GM19351 (cell line): ENCODE measurements around the gene PRSS36.
"Not testable (repeated sequence)": the region's sequence is repeated elsewhere in the genome, so short reads cannot be mapped to it uniquely, and the experiment has no call there.

ENCODE experiments used
- ATAC-seq: cut with Tn5 transposase; IDR thresholded peaks from one replicate; pipeline ENCODE4 v1.9.1; 2021; ENCODE audit warnings: mild to moderate bottlenecking, moderate library complexity; ENCODE audit not compliant: unreplicated experiment

The PRSS36 gene

GRCh38 chr16:31184888-31185287 lies 35.0 kb upstream of the PRSS36 start:
- no peak for ATAC-seq

GRCh38 chr16:31183432-31184428 lies 33.9 kb upstream of the PRSS36 start:
- ATAC-seq: no peak

- no peak for ATAC-seq
These were observed 32.5 kb upstream of the PRSS36 start for GRCh38 chr16:31182391-31182790.

GRCh38 chr16:31181102-31181830 lies 31.4 kb upstream of the PRSS36 start:
- ATAC-seq: no peak

- peak; percentile 43 for ATAC-seq
These were observed 30.0 kb upstream of the PRSS36 start, which contains the start of gene FUS for GRCh38 chr16:31179747-31180459. FUS (plus strand) TSS chr16:31180139; CDS start chr16:31180215, 76 bp downstream.

- peak; percentile 4 for ATAC-seq
These were observed 29.4 kb upstream of the PRSS36 start for GRCh38 chr16:31179219-31179746.

GRCh38 chr16:31177136-31177535 lies 27.3 kb upstream of the PRSS36 start:
- ATAC-seq: no peak

- not testable (repeated sequence) for ATAC-seq
These were observed 20.2 kb upstream of the PRSS36 start for GRCh38 chr16:31170048-31170447.

GRCh38 chr16:31168848-31169247 lies 19.0 kb upstream of the PRSS36 start:
- ATAC-seq: no peak

GRCh38 chr16:31167315-31167714 lies 17.4 kb upstream of the PRSS36 start:
- no peak for ATAC-seq

GRCh38 chr16:31157136-31157535 lies 7.3 kb upstream of the PRSS36 start:
- no peak for ATAC-seq

- ATAC-seq: not testable (repeated sequence)
These were observed 1.1 kb upstream of the PRSS36 start for GRCh38 chr16:31150976-31151375.

- ATAC-seq: no peak
These were observed 534 bp downstream of the PRSS36 start for GRCh38 chr16:31149332-31149731.

- no peak for ATAC-seq
These were observed 970 bp downstream of the PRSS36 start for GRCh38 chr16:31148896-31149295.

- ATAC-seq: no peak
These were observed 1.6 kb downstream of the PRSS36 start for GRCh38 chr16:31148281-31148728.

- ATAC-seq: no peak
These were observed 2.3 kb downstream of the PRSS36 start for GRCh38 chr16:31147574-31147973.

- no peak for ATAC-seq
These were observed 4.4 kb downstream of the PRSS36 start for GRCh38 chr16:31145398-31145990.

GRCh38 chr16:31144418-31144817 lies 5.4 kb downstream of the PRSS36 start:
- not testable (repeated sequence) for ATAC-seq

GRCh38 chr16:31143694-31144148 lies 6.1 kb downstream of the PRSS36 start:
- ATAC-seq: no peak

GRCh38 chr16:31143011-31143693 lies 6.7 kb downstream of the PRSS36 start:
- no peak for ATAC-seq
